GM19239 (cell line): Measurements from ENCODE around the gene RNF183.

Experiments used
- DNase-seq: peaks from one replicate; pipeline ENCODE4 v3.0.0; 2011; ENCODE audit warnings: low spot score; ENCODE audit not compliant: insufficient read length
- FAIRE-seq: peaks from 2 replicates; lab custom pipeline; 2011; peaks lifted over from hg19 to GRCh38; lab: Jason Lieb, UNC

The RNF183 gene

DNA sequence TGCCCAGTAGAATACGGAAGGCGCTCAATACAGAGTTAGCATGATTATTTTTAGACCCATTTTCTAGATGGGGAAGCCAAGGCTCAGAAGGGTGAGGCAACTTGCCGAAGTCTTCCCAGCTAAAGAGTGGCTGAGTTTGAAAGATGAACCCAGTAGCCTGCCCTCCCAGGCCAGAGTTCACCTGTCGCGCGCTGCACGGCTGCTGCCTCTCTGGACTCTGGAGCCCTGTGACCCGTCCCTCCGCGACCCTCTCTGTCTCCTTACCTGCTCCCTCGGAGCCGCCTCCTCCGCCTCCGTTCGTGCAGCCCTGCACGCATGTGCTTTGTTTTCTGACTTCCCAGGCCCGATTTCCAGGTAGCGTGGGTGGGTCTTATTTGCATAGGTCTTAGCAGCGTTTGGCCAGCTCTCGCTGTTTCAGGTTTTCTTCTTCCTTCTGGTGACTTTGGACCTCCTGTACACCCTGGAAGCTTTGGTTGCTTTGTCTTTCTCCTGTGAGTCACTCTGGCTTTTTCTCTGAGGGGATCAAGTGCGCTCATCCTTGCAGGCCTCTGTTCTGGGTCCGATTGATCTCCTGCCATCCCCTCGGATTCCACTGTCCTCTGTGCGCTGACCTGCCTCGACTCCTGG lies at the start of gene RNF183:
TSS of gene RNF183 (minus strand) at position 585 of the 627 bp plus-strand sequence. CDS start 5,192 bp downstream, outside the sequence.
- FAIRE-seq, result no peak
- no peak for DNase-seq

- FAIRE-seq (no peak), DNase-seq (no peak)
Observed at GRCh38 chr9:113352411-113352810, 49.2 kb upstream of the RNF183 start.

- no peak for FAIRE-seq
- no peak for DNase-seq
Observed at GRCh38 chr9:113352006-113352405, 48.8 kb upstream of the RNF183 start.

- DNase-seq (no peak), FAIRE-seq (peak; percentile 31)
Observed at GRCh38 chr9:113350937-113351336, 47.8 kb upstream of the RNF183 start.

- FAIRE-seq (peak; percentile 60), DNase-seq (no peak)
Observed at GRCh38 chr9:113350107-113350661, 47.0 kb upstream of the RNF183 start.

- no peak for FAIRE-seq
- peak; percentile 50 for DNase-seq
Observed at GRCh38 chr9:113349445-113350094, 46.4 kb upstream of the RNF183 start, which contains the start of gene BSPRY. Gene BSPRY (plus strand): TSS chr9:113349541. CDS start chr9:113349580, 39 bp downstream.

GRCh38 chr9:113349066-113349444 lies 45.9 kb upstream of the RNF183 start:
- FAIRE-seq (no peak), DNase-seq (no peak)

- DNase-seq (no peak), FAIRE-seq (no peak)
Observed at GRCh38 chr9:113348437-113348836, 45.3 kb upstream of the RNF183 start.

- DNase-seq (no peak), FAIRE-seq (no peak)
Observed at GRCh38 chr9:113345671-113346070, 42.5 kb upstream of the RNF183 start.

DNA sequence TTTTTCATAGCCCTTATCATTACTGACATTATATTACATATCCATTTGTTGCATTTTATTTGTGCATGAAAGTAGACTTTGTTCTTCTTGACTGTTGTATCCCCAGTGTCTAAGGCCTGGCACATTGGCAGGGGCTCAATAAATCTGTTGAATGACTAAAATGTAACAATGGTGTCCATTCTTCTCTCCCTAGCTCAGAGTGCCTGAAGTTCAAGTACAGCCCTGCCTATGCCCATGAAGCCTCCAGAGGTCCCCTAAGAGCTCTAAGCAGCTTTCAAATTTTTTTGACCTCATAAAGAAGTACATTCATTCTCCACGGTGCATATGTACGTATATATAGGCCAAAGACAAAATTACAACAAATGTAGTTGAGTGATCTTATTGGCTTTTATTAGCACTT lies 42.0 kb upstream of the RNF183 start:
- DNase-seq, result no peak

DNA sequence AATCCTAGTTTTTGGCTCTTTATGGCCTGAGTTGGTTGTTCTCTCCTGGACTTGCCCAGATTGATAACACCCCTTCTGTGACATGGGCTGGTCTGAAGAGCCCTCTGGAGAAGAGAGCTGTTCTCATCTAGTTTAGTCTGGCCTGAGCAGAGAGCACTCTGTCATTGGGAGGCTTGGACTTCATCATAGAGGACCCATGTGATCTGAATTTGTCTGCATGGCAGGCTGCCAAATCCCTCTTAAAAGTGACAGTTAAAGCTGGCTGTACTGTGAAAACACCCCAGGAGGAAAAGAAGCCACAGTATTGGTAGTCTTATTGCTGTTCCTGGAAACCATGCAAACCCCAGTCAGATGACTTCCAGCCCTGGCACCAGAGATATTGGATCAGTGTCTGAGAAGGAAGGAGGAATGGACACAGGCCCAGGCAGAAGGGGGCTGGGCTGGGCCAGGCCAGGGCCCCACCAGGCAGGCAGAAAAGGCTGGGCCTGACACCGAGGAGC lies 40.6 kb upstream of the RNF183 start:
- DNase-seq, result no peak

More for the DNA sequence above, 42.0 kb upstream of the RNF183 start:
- FAIRE-seq, result no peak

GRCh38 chr9:113341712-113342410 lies 38.7 kb upstream of the RNF183 start:
- DNase-seq (no peak), FAIRE-seq (no peak)

More for the DNA sequence above, 40.6 kb upstream of the RNF183 start:
- no peak for FAIRE-seq

- FAIRE-seq (peak; percentile 68), DNase-seq (peak; percentile 89)
Observed at GRCh38 chr9:113340011-113340699, 37.0 kb upstream of the RNF183 start, which contains the start of gene WDR31. Gene WDR31 (minus strand): TSS chr9:113340275. CDS start chr9:113332022, 8,253 bp downstream.

- FAIRE-seq (no peak), DNase-seq (no peak)
Observed at GRCh38 chr9:113337714-113338113, 34.5 kb upstream of the RNF183 start.

GRCh38 chr9:113331780-113332179 lies 28.6 kb upstream of the RNF183 start:
- FAIRE-seq (no peak), DNase-seq (no peak)

- DNase-seq, result no peak
- no peak for FAIRE-seq
Observed at GRCh38 chr9:113328045-113328782, 25.0 kb upstream of the RNF183 start.

DNA sequence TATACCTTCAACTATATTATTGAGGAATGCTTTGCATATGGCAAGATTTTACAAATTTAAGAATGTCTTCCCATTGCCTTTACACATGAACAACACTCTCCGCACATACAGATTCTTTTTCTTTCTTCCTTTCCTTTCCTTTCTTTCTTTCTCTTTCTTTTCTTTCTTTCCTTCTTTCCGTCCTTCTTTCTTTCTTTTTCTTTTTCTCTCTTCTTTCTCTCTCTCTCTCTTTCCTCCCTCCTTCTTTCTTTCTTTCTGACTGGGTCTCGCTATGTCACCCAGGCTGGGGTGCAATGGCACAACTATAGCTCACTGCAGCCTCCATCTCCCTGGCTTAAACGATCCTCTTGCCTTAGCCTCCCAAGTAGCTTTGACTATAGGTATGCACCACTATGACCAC lies 23.1 kb upstream of the RNF183 start:
- FAIRE-seq, result no peak
- no peak for DNase-seq

GRCh38 chr9:113322671-113323070 lies 19.5 kb upstream of the RNF183 start:
- FAIRE-seq (no peak), DNase-seq (no peak)

- DNase-seq, result no peak
- FAIRE-seq, result no peak
Observed at GRCh38 chr9:113320051-113320450, 16.9 kb upstream of the RNF183 start.
